GM12892 (cell line): ENCODE results near the gene PNP.

Source experiments
- POLR2A ChIP-seq: IDR thresholded peaks from 2 replicates; pipeline ENCODE4 v1.6.1; 2011; ENCODE audit warnings: low read depth, low read length, control low read depth
- POLR2AphosphoS5 ChIP-seq: IDR thresholded peaks from 2 replicates; pipeline ENCODE4 v1.6.1; 2011; ENCODE audit warnings: low read depth, low read length, control low read depth
- TAF1 ChIP-seq: IDR thresholded peaks from 2 replicates; pipeline ENCODE4 v1.6.1; 2011; ENCODE audit warnings: low read depth, mild to moderate bottlenecking, control low read depth, low read length, borderline replicate concordance

- TF ChIP-seq POLR2AphosphoS5 (peak; percentile 100), TAF1 (peak; percentile 89), POLR2A (peak; percentile 100)
Observed at GRCh38 chr14:20469242-20469889, at the start of gene PNP.
